ENCODE data around the gene CTPS1. TPM values are rescaled to one million over a fixed set of nuclear protein-coding genes. Genes with fewer than 3 reads are reported as not detected.

Gene CTPS1
- total RNA-seq, 1 experiment from 2014 or later = 91.9 TPM

GRCh38 chr1:40986328-40986783 lies 6.9 kb downstream of the CTPS1 start:
- Histone ChIP-seq H3K4me2 (no peak overlapping the region), H3K9me3 (ENCODE audit: insufficient read depth, low read depth) (no peaks in the 10 kb centered on the region), H3K27me3 (ENCODE audit: insufficient read depth, low read depth) (no peaks in the 10 kb centered on the region), H2AFZ (no peak overlapping the region), H4K20me1 (ENCODE audit: insufficient read depth) (peaks cover 24% of the 10 kb centered on the region), H3K27ac (no peak overlapping the region), H3K4me1 (replicated peaks; ENCODE audit: insufficient read depth) (peaks cover 8% of the 10 kb centered on the region), H3K4me3 (no peak overlapping the region), H3K36me3 (ENCODE audit: low read depth) (peaks cover 77% of the 10 kb centered on the region), H3K79me2 (ENCODE audit: low read depth) (peaks cover 46% of the 10 kb centered on the region), H3K9me2 (ENCODE audit: insufficient read depth) (no peaks in the 10 kb centered on the region), H3F3A (ENCODE audit: insufficient read depth, low read depth) (peaks cover 12% of the 10 kb centered on the region; the same call in 1 of the 2 replicates)
- intact Hi-C loops (cut with micrococcal nuclease; ENCODE audit: unreplicated experiment) = no loop called here
- BruUV-seq (replicated peaks) = no TSS peak
- DNase-seq = no peak
- TF ChIP-seq EZH2 (IDR thresholded peaks at IDR 0.05; ENCODE audit: low read depth) (no peak), CTCF (conservative IDR thresholded peaks at IDR 0.05) (no peak)
- POLR2A ChIA-PET (ENCODE audit: unreplicated experiment) = interaction anchor here (0.6 kb wide), 1 partner anchor 8 kb away, joined by 4 read pairs; no protein-coding TSS in a partner anchor
- CTCF ChIA-PET = no interaction called here

GRCh38 chr1:40986956-40987355 lies 7.5 kb downstream of the CTPS1 start:
- H3K9me2 ChIP-seq (ENCODE audit: insufficient read depth) = no peaks in the 10 kb centered on the region
- H3K4me3 ChIP-seq = no peak overlapping the region
- no peaks in the 10 kb centered on the region for H3K9me3 ChIP-seq (ENCODE audit: insufficient read depth, low read depth)
- POLR2A ChIA-PET (ENCODE audit: unreplicated experiment) = no interaction called here
- no peak for TF ChIP-seq CTCF (conservative IDR thresholded peaks at IDR 0.05)
- CTCF ChIA-PET = no interaction called here
- no peaks in the 10 kb centered on the region for H3K27me3 ChIP-seq (ENCODE audit: insufficient read depth, low read depth)
- H2AFZ ChIP-seq = no peak overlapping the region
- peaks cover 12% of the 10 kb centered on the region; the same call in 1 of the 2 replicates for H3F3A ChIP-seq (ENCODE audit: insufficient read depth, low read depth)
- BruUV-seq (replicated peaks) = no TSS peak
- no peak overlapping the region for H3K27ac ChIP-seq
- intact Hi-C loops (cut with micrococcal nuclease; ENCODE audit: unreplicated experiment) = no loop called here
- DNase-seq = no peak
- H3K79me2 ChIP-seq (ENCODE audit: low read depth) = peaks cover 40% of the 10 kb centered on the region
- peaks cover 2% of the 10 kb centered on the region; the same call in 1 of the 2 replicates for H3K4me1 ChIP-seq (replicated peaks; ENCODE audit: insufficient read depth)
- peaks cover 81% of the 10 kb centered on the region for H3K36me3 ChIP-seq (ENCODE audit: low read depth)
- peaks cover 20% of the 10 kb centered on the region for H4K20me1 ChIP-seq (ENCODE audit: insufficient read depth)
- no peak overlapping the region for H3K4me2 ChIP-seq

GRCh38 chr1:40987439-40988276 lies 8.2 kb downstream of the CTPS1 start:
- intact Hi-C loops (cut with micrococcal nuclease; ENCODE audit: unreplicated experiment) = no loop called here
- no peak for TF ChIP-seq CTCF (conservative IDR thresholded peaks at IDR 0.05)
- no peak for TF ChIP-seq EZH2 (IDR thresholded peaks at IDR 0.05; ENCODE audit: low read depth)
- Histone ChIP-seq H3F3A (ENCODE audit: insufficient read depth, low read depth) (peaks cover 12% of the 10 kb centered on the region; the same call in 1 of the 2 replicates), H4K20me1 (ENCODE audit: insufficient read depth) (peaks cover 13% of the 10 kb centered on the region; the same call in 1 of the 2 replicates), H3K79me2 (ENCODE audit: low read depth) (peaks cover 33% of the 10 kb centered on the region), H3K4me2 (no peak overlapping the region), H3K9me2 (ENCODE audit: insufficient read depth) (no peaks in the 10 kb centered on the region), H3K36me3 (ENCODE audit: low read depth) (peaks cover 86% of the 10 kb centered on the region), H3K4me3 (no peak overlapping the region), H3K27ac (no peak overlapping the region), H3K27me3 (ENCODE audit: insufficient read depth, low read depth) (no peaks in the 10 kb centered on the region), H3K4me1 (replicated peaks; ENCODE audit: insufficient read depth) (no peaks in the 10 kb centered on the region), H2AFZ (no peak overlapping the region), H3K9me3 (ENCODE audit: insufficient read depth, low read depth) (no peaks in the 10 kb centered on the region)
- no peak for DNase-seq
- CTCF ChIA-PET = no interaction called here
- BruUV-seq (replicated peaks) = no TSS peak
- POLR2A ChIA-PET (ENCODE audit: unreplicated experiment) = interaction anchor here (0.6 kb wide), 1 partner anchor 27 kb away, joined by 3 read pairs; no protein-coding TSS in a partner anchor
